Spleen (tissue), 7 donors: Measurements from ENCODE around the gene HORMAD2.

Experiments used
- CTCF ChIP-seq, 11 experiments: fragments of 200-600 bp in 7 of 11; fragments of 450-650 bp in 4 of 11; sonication (generic) in 4 of 11; IDR thresholded peaks in 8 of 11; conservative IDR thresholded peaks in 3 of 11; 1 replicate in 7 of 11; 2 replicates in 4 of 11; pipeline versions ENCODE4 v1.4.0 to v1.8.0; 2016 to 2021; ENCODE audit warnings: antibody characterized with exemption in 11 of 11, inconsistent platforms in 4 of 11, mild to moderate bottlenecking in 1 of 11
- POLR2A ChIP-seq, 3 donors: fragments of 450-650 bp; IDR thresholded peaks; one replicate each; pipeline ENCODE4 v1.5.1; 2017; ENCODE audit warnings: antibody characterized with exemption in 3 of 3, mild to moderate bottlenecking in 1 of 3
- POLR2AphosphoS5 ChIP-seq, 3 donors: sonication (generic); formaldehyde crosslinking; IDR thresholded peaks; one replicate each; pipeline ENCODE4 v1.5.1; 2017; ENCODE audit warnings: antibody characterized with exemption in 3 of 3
- donor health status: DM: no; HTN: no; CAD: no; lungs with moderate emphysema.
- donor health status: DM: no; HTN: no; CAD: no.
- donor health status: DM: no; HTN: no; CAD: no.

GRCh38 chr22:30132290-30132996, 52.2 kb downstream of the HORMAD2 start:
- TF ChIP-seq CTCF (IDR thresholded peaks at IDR 0.05 in 8 of 11, conservative IDR thresholded peaks at IDR 0.05 in 3 of 11) (no peak), POLR2AphosphoS5 (IDR thresholded peaks at IDR 0.05) (no peak), POLR2A (IDR thresholded peaks at IDR 0.05) (no peak)
